Measurements from ENCODE around the gene STK17B.

Gene STK17B

DNA sequence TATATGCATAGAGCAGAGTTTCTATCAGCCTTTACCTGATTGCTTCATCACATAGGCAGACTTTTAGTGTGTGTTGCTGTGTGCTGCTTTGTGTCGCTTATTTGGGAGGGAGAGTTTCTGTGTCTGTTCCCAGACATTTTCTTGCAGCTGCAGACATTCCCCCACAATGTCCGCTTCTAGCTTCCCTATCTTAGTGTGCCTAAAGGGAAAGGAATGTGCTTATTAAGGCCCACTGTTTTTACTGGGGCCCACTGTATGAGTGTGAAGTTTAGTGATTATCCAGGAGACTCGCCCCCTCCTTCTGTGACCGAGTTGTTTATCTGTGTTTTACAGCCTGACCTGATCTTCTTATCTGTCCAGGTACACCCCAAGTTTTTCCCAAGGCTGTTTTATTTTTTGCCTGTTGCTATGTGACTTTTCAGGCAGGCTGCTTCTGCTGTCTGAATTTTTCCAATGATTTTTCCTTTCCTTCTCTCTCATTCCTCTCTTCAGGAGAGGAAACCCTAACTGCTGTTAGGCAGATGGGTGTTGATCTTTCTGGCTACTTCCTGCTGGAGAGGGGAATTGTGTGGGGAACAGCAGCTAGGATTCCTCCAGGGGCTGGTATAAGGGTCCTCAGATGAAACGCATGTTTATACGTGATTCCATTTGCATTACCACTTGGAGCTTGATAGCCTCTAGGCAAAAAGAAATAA lies 47.6 kb downstream of the STK17B start:
- H2BK15ac ChIP-seq (replicated peaks; ENCODE audit: low read depth): no peak overlapping the region
- H3K4me3 ChIP-seq (ENCODE audit: low read length): no peak overlapping the region
- H3K79me2 ChIP-seq (ENCODE audit: control insufficient read depth, insufficient read depth, low read length): no peaks in the 10 kb centered on the region
- H4K5ac ChIP-seq (ENCODE audit: low read length): no peak overlapping the region
- H3K79me1 ChIP-seq (ENCODE audit: low read length): no peaks in the 10 kb centered on the region
- H3K56ac ChIP-seq (ENCODE audit: low read length): no peak overlapping the region
- no peak overlapping the region for H2AK5ac ChIP-seq (ENCODE audit: low read length)
- no peak overlapping the region for H3K27ac ChIP-seq (ENCODE audit: low read depth, low read length)
- H4K8ac ChIP-seq (ENCODE audit: low read depth, low read length): no peak overlapping the region
- H3K18ac ChIP-seq (ENCODE audit: low read length): peak overlapping the region; percentile 25
- H3K4me2 ChIP-seq (ENCODE audit: low read length): no peak overlapping the region
- H3K36me3 ChIP-seq (ENCODE audit: control insufficient read depth, insufficient read depth, low read length): no peaks in the 10 kb centered on the region
- H2BK5ac ChIP-seq (ENCODE audit: low read length): no peak overlapping the region
- no peaks in the 10 kb centered on the region for H3K27me3 ChIP-seq (ENCODE audit: insufficient read depth, low read length, poor library complexity)
- H3K23ac ChIP-seq (ENCODE audit: low read length): no peak overlapping the region
- no peak overlapping the region for H3K4ac ChIP-seq (ENCODE audit: low read depth, low read length)
- peak; percentile 39 for DNase-seq
- no peaks in the 10 kb centered on the region for H3K4me1 ChIP-seq (ENCODE audit: control insufficient read depth, low read depth, low read length)
- WGBS (ENCODE audit: extremely low coverage, insufficient coverage, low lambda C conversion rate): no CpG with 5 or more reads among the region's 6 CpGs
- H3K9ac ChIP-seq (ENCODE audit: low read length): no peak overlapping the region
- H2BK120ac ChIP-seq (ENCODE audit: low read depth, low read length): no peak overlapping the region

DNA sequence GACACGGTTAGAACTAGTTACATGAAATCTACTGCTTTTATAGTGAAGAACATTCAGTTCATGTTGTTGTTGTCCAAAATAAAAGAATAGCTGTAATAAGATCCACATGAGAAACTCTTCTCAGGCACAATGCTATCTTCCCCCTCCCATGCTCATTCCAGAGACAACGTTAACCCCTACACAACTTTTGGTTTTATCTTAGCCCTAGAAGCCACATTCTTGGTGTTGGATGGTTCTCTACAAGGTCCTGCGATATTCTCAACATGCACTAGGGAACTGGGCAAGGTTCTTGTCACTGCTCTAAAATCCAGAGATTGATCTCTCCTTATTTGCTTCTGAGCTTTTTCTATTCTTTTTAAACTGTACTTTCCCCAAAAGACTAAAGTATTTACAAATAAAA lies 51.5 kb downstream of the STK17B start:
- no peak overlapping the region for H3K4me2 ChIP-seq (ENCODE audit: low read length)
- no peak overlapping the region for H4K5ac ChIP-seq (ENCODE audit: low read length)
- no peak overlapping the region for H3K4me3 ChIP-seq (ENCODE audit: low read length)
- H3K18ac ChIP-seq (ENCODE audit: low read length): no peak overlapping the region
- H3K56ac ChIP-seq (ENCODE audit: low read length): no peak overlapping the region
- no peak overlapping the region for H3K23ac ChIP-seq (ENCODE audit: low read length)
- no peaks in the 10 kb centered on the region for H3K27me3 ChIP-seq (ENCODE audit: insufficient read depth, low read length, poor library complexity)
- H2BK120ac ChIP-seq (ENCODE audit: low read depth, low read length): no peak overlapping the region
- H3K27ac ChIP-seq (ENCODE audit: low read depth, low read length): no peak overlapping the region
- no peaks in the 10 kb centered on the region for H3K36me3 ChIP-seq (ENCODE audit: control insufficient read depth, insufficient read depth, low read length)
- WGBS (ENCODE audit: extremely low coverage, insufficient coverage, low lambda C conversion rate): no CpG with 5 or more reads among the region's 3 CpGs
- no peak overlapping the region for H2BK5ac ChIP-seq (ENCODE audit: low read length)
- DNase-seq: no peak
- H3K4ac ChIP-seq (ENCODE audit: low read depth, low read length): no peak overlapping the region
- H3K4me1 ChIP-seq (ENCODE audit: control insufficient read depth, low read depth, low read length): no peaks in the 10 kb centered on the region
- H3K79me2 ChIP-seq (ENCODE audit: control insufficient read depth, insufficient read depth, low read length): no peaks in the 10 kb centered on the region
- no peak overlapping the region for H4K8ac ChIP-seq (ENCODE audit: low read depth, low read length)
- no peak overlapping the region for H2BK15ac ChIP-seq (replicated peaks; ENCODE audit: low read depth)
- H2AK5ac ChIP-seq (ENCODE audit: low read length): no peak overlapping the region
- no peaks in the 10 kb centered on the region for H3K79me1 ChIP-seq (ENCODE audit: low read length)
- H3K9ac ChIP-seq (ENCODE audit: low read length): no peak overlapping the region

DNA sequence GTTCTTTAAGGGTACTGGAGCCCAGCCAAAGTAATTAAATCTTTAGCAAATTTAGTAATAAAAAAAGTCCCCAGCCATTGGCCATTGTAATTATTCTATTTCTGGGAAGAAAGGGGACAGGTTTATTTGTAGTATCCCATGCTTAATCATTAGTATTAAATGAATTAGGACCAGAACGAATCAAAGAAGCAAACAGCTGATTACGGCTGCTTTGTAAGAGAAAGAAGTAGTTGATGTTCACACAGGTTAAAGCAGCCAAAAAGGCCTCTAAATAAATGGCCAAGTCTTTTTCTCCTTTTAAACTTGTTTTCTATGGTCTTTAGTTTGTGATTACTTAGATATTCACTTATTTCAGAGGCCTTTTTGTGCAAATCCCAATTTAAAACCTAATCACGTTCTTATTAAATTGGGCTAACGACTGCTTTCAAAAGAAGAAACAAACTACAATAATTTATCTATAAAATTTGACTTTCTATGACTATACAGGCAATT lies 54.1 kb downstream of the STK17B start:
- WGBS (ENCODE audit: extremely low coverage, insufficient coverage, low lambda C conversion rate): 100% methylated on average over 2 of the region's 4 CpGs
- H3K4me3 ChIP-seq (ENCODE audit: low read length): no peak overlapping the region
- no peak for DNase-seq

DNA sequence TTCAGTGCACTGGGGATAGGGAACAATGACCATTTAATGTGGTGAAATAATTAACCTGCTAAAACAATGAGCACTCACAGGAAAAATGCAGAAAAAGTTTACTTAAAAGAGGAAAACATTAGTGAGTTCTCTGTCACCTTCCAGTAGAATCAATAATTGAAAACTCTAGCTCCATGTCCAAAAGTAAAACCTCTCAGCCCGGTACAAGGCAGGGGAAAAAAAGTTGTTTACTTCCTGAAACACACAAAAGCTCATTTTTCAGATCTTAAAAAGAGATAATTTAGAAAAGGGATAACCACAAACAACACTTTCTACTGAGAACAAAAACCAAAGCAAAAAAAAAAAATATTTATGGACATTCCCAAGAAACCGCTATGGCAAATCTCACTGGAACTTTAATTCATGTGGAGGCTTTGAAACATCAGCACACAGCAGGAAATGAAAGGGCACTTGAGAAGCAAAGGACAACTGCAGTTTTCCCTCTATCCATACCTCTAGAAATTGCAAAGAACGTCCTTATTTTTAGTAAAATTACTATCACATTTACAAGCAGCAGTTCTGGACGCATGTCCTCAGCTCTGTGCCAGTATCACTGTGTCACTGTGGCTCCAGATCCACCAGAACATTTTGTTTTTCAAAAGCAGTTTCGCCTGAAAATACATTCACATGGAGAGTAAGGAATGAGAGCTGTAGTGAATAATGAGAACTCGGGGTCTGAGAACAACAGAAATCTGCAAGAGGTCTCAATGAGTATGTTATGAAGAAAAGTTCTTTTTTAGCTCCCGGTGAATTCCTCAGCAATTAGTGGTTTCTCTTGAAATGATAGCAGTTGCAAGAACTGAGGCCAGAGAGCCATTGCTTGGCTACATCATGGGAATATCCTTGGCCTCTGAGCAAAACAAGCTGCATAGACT lies 58.1 kb downstream of the STK17B start:
- peak overlapping the region; percentile 77 for H3K27ac ChIP-seq (ENCODE audit: low read depth, low read length)
- H4K5ac ChIP-seq (ENCODE audit: low read length): no peak overlapping the region
- no peak overlapping the region for H3K9ac ChIP-seq (ENCODE audit: low read length)
- peak overlapping the region; percentile 41 for H2BK5ac ChIP-seq (ENCODE audit: low read length)
- H4K8ac ChIP-seq (ENCODE audit: low read depth, low read length): peak overlapping the region; percentile 28
- H3K4ac ChIP-seq (ENCODE audit: low read depth, low read length): no peak overlapping the region
- H3K79me1 ChIP-seq (ENCODE audit: low read length): no peaks in the 10 kb centered on the region
- no CpG with 5 or more reads among the region's 7 CpGs for WGBS (ENCODE audit: extremely low coverage, insufficient coverage, low lambda C conversion rate)
- peak overlapping the region; percentile 75 for H3K18ac ChIP-seq (ENCODE audit: low read length)
- H3K4me2 ChIP-seq (ENCODE audit: low read length): no peak overlapping the region
- H3K4me1 ChIP-seq (ENCODE audit: control insufficient read depth, low read depth, low read length): peaks cover 3% of the 10 kb centered on the region
- no peak overlapping the region for H2AK5ac ChIP-seq (ENCODE audit: low read length)
- DNase-seq: peak; percentile 23
- H3K23ac ChIP-seq (ENCODE audit: low read length): no peak overlapping the region
- no peak overlapping the region for H3K4me3 ChIP-seq (ENCODE audit: low read length)
- no peak overlapping the region for H2BK15ac ChIP-seq (replicated peaks; ENCODE audit: low read depth)
- H3K56ac ChIP-seq (ENCODE audit: low read length): peak overlapping the region; percentile 73
- H3K36me3 ChIP-seq (ENCODE audit: control insufficient read depth, insufficient read depth, low read length): no peaks in the 10 kb centered on the region
- peak overlapping the region; percentile 64 for H2BK120ac ChIP-seq (ENCODE audit: low read depth, low read length)
- H3K79me2 ChIP-seq (ENCODE audit: control insufficient read depth, insufficient read depth, low read length): no peaks in the 10 kb centered on the region
- no peaks in the 10 kb centered on the region for H3K27me3 ChIP-seq (ENCODE audit: insufficient read depth, low read length, poor library complexity)

More for the DNA sequence above, 54.1 kb downstream of the STK17B start:
- H4K8ac ChIP-seq (ENCODE audit: low read depth, low read length): no peak overlapping the region
- H3K18ac ChIP-seq (ENCODE audit: low read length): no peak overlapping the region
- H3K79me1 ChIP-seq (ENCODE audit: low read length): no peaks in the 10 kb centered on the region
- peaks cover 3% of the 10 kb centered on the region for H3K4me1 ChIP-seq (ENCODE audit: control insufficient read depth, low read depth, low read length)
- no peak overlapping the region for H3K4me2 ChIP-seq (ENCODE audit: low read length)
- H2BK5ac ChIP-seq (ENCODE audit: low read length): no peak overlapping the region
- no peaks in the 10 kb centered on the region for H3K27me3 ChIP-seq (ENCODE audit: insufficient read depth, low read length, poor library complexity)
- no peak overlapping the region for H2AK5ac ChIP-seq (ENCODE audit: low read length)
- H4K5ac ChIP-seq (ENCODE audit: low read length): no peak overlapping the region
- H3K27ac ChIP-seq (ENCODE audit: low read depth, low read length): no peak overlapping the region
- no peak overlapping the region for H2BK15ac ChIP-seq (replicated peaks; ENCODE audit: low read depth)
- H3K79me2 ChIP-seq (ENCODE audit: control insufficient read depth, insufficient read depth, low read length): no peaks in the 10 kb centered on the region
- H3K9ac ChIP-seq (ENCODE audit: low read length): no peak overlapping the region
- no peak overlapping the region for H3K4ac ChIP-seq (ENCODE audit: low read depth, low read length)
- no peak overlapping the region for H3K56ac ChIP-seq (ENCODE audit: low read length)
- H2BK120ac ChIP-seq (ENCODE audit: low read depth, low read length): no peak overlapping the region
- H3K23ac ChIP-seq (ENCODE audit: low read length): no peak overlapping the region
- no peaks in the 10 kb centered on the region for H3K36me3 ChIP-seq (ENCODE audit: control insufficient read depth, insufficient read depth, low read length)

DNA sequence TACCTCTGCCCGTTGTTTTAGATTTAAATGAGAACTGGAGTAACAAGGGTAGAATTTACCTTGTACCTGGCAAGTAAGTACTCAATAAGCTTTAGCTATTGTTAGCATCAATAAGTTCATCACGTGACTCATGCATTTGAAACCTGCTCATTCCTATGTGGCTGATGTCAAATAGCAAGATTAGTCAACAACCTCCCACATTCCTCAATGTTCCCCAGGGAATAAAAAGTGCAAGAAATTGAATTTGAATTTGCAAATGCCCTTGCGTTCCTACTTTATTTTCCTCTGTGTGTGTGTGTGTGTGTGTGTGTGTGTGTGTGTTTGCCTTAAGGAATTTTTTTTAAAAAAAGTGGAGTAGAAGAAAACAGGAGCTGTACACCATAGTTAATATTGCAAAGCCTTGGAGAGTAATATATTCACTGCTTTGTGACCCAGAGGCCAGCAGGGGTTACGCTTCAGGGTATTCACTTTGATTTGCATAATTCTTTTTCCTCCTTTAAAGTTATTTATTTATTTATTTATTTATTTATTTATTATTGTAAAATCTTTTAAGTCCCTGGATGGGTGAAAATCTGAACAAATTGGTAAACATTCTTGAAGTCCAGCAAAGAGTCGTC lies 58.9 kb downstream of the STK17B start:
- Histone ChIP-seq H2AK5ac (ENCODE audit: low read length) (no peak overlapping the region), H3K79me1 (ENCODE audit: low read length) (no peaks in the 10 kb centered on the region), H3K79me2 (ENCODE audit: control insufficient read depth, insufficient read depth, low read length) (no peaks in the 10 kb centered on the region), H2BK15ac (replicated peaks; ENCODE audit: low read depth) (no peak overlapping the region), H3K27me3 (ENCODE audit: insufficient read depth, low read length, poor library complexity) (no peaks in the 10 kb centered on the region), H3K4ac (ENCODE audit: low read depth, low read length) (no peak overlapping the region), H2BK5ac (ENCODE audit: low read length) (no peak overlapping the region), H2BK120ac (ENCODE audit: low read depth, low read length) (no peak overlapping the region), H3K4me1 (ENCODE audit: control insufficient read depth, low read depth, low read length) (peaks cover 3% of the 10 kb centered on the region), H3K36me3 (ENCODE audit: control insufficient read depth, insufficient read depth, low read length) (no peaks in the 10 kb centered on the region), H4K8ac (ENCODE audit: low read depth, low read length) (no peak overlapping the region), H3K27ac (ENCODE audit: low read depth, low read length) (peak overlapping the region; percentile 25), H3K56ac (ENCODE audit: low read length) (no peak overlapping the region), H4K5ac (ENCODE audit: low read length) (no peak overlapping the region), H3K23ac (ENCODE audit: low read length) (no peak overlapping the region), H3K18ac (ENCODE audit: low read length) (no peak overlapping the region), H3K9ac (ENCODE audit: low read length) (no peak overlapping the region), H3K4me2 (ENCODE audit: low read length) (no peak overlapping the region), H3K4me3 (ENCODE audit: low read length) (no peak overlapping the region)
- DNase-seq: peak; percentile 89
- no CpG with 5 or more reads among the region's 5 CpGs for WGBS (ENCODE audit: extremely low coverage, insufficient coverage, low lambda C conversion rate)

Data from mesendoderm (in vitro differentiated cells).